AG08395 (cell line): ENCODE measurements around the gene ADAMTS7.
"Not testable (repeated sequence)": the region's sequence is repeated elsewhere in the genome, so short reads cannot be mapped to it uniquely, and the experiment has no call there.

Source experiments
- DNase-seq: peaks from one replicate; pipeline ENCODE4 v3.0.0; 2012; ENCODE audit warnings: mixed read lengths, low spot score

ADAMTS7 gene

DNA sequence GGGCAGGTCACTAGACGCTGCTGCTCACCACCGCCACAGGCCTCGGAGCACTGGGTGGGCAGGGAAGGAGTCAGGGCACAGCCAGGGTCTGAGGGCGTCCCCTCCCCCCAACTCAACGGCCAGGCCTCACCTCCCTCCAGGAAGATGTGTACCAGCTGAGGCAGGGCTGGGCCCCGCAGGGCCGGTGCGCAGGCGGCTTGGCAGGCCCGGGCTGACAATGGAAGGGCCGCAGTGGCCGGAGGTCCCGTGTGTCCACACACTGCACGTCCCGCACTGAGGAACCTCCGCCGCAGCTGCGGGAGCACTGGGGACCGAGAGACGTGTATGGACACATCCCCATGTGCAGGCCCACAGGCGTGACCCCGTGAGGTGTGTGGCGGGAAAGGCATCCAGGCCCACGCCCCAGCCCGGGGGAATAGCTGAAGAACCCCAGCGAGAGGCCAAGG lies 47.4 kb downstream of the ADAMTS7 start:
- DNase-seq: no peak

DNA sequence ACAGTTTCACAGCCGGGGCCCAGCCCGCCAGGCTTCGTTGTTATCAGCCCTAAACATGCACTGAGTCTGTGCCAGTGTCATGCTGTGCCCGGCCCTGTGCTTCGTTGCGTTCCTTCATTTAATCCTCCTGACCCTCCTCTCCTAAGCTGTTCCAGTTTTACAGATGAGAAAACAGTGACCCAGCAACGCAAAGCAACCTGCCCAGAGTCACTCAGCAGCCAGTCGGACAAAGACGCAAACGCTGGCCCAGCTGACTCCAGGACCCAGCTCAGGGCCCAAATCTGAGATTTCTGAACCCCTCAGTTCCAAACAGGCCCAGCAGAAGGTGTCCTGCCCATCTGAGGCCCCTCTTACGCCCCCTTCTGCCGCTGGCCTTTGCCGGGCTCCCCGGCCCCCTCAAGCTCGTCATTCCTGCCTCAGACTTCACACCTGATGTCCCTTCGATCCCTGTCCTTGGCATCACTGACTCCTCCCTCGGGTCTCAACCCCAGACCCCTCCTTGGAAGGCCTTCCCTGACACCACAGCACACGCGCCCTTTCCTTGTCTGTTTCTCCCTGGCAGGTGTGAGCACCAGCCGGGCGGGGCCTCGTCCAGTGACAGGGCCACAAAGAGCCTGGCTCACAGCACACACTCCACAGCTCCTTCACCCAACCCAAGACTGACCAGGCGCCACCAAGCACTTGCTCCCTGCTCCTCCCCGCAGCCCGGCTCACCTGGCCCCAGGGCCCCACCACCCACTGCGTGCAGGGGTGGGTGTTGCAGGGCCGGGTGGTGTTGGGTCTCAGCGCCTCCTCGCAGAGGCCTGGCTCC lies 48.1 kb downstream of the ADAMTS7 start:
- no peak for DNase-seq

DNA sequence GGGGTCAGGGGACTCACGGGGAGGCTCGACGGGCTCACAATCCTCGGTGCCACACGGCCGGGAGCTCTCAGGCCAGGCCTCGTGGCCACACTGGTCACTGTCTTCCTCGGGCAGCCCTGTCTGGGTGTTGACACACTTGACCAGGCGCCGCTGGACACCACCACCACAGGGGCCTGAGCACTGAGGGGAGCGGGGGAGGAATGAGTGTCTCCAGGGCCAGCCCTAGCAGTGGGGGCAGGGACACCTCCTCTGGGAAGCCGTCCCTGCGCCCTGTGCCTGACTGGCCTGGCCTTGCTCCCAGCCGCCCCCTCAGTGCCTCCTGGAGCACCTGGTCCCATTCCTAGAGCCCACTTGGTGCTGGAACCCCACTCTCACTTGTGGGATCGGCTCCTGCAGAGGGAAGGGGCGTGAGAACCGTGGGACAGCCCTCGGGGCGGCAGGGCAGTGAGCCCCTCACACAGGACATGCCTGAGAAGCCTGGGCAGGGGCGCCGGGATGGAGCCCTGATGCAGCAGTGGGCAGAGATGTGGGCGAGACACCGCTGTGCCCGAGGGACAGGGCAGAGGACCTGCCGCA lies 48.8 kb downstream of the ADAMTS7 start:
- DNase-seq: not testable (repeated sequence)

DNA sequence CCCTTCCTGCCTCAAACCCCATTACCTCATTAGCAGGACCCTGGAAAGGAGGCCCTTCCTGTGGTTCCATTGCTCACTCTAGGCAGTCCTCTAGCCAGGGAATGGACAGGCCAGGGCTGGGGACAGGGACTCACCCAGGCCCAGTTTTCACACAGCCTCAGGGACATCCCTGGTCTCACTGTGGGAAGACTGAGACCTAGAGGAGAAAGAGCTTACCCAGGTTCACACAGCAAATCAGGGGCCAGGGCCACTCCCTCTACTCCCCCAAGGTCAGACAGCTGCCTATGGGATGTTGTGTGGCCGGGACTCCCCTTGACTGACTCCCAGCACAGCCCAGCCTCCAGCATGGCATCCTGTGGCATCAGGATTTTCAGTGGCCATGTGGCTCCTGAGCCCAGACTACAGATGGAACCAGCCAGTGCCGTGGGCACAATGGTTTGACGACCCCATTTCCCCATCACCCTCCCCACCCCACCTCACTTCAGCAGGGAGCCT lies 49.3 kb downstream of the ADAMTS7 start:
- no peak for DNase-seq

DNA sequence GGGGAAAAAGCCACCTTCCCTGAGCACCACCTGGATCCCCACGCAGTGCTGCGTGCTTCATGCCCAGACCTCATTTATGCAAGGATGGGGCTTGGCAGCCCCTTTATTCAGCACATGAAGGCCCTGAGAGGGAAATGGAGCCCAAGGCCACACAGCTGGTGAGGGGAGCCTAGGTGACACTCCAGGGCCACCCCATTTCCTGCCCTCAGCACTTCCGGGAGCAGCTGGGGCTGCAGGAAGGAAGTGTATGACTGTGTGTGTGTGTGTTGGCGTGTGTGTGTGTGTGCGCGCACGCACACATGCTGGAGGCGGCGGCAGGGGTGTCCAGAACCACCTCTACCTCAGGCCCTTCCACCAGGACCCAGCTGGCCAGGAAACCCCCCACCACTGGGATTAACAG lies 49.8 kb downstream of the ADAMTS7 start:
- DNase-seq: not testable (repeated sequence)

DNA sequence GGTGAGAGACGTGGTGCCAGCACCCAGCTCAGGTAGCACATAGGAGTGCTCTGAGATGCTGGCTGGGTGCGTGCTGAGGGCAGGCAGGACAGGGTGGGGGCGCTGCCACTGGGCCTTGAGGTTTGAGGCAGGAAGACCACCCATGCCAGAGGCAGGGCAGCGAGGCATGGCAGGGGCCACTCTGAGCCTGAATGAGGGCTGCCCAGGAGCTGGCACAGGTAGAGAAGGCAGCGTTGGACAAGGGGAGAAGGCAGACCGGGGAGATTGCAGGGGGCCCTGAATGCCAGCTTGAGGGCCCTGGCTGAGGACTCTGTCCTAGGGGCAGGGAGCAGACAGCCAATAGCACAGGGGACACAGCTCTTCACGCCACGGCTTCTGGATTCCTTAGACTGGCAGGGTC lies 50.2 kb downstream of the ADAMTS7 start:
- no peak for DNase-seq

DNA sequence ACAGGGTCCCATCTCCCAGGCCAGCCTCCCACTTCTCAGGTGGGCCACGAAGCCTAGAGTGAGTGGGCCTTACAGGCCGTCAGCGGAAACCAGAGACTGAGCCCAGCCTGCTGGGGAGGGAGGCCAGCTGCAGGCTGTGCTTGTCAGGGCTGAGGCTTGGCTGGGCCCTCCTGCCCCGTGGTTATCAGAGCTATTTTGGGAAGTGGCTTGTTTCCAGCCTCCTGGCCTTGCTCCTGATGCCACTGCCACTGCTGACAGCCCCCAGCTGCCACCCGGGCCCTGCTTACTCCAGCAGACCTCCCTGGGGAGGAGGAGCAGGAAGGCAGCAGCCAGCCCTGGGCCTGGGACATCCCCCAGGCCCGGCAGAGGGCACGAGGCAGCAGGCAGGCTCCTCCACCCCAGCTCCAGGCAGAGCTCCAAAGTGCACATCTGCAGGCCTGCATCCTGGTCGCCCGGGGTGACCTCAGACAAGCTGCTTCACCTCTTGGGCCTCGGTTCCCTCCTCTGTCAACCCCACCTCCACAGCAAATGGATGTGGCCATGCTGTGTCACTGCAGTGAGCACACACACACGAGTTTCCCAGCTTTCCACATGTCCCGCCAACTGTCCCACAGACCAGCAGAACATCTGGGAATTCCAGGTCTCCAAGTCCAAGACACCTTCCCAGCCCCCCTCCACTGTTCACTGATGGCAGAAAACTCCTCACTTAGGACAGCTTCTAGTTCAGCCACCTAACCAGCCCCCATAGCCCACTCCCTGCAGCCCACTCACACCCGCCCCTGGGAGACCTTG lies 51.0 kb downstream of the ADAMTS7 start:
- DNase-seq: not testable (repeated sequence)

DNA sequence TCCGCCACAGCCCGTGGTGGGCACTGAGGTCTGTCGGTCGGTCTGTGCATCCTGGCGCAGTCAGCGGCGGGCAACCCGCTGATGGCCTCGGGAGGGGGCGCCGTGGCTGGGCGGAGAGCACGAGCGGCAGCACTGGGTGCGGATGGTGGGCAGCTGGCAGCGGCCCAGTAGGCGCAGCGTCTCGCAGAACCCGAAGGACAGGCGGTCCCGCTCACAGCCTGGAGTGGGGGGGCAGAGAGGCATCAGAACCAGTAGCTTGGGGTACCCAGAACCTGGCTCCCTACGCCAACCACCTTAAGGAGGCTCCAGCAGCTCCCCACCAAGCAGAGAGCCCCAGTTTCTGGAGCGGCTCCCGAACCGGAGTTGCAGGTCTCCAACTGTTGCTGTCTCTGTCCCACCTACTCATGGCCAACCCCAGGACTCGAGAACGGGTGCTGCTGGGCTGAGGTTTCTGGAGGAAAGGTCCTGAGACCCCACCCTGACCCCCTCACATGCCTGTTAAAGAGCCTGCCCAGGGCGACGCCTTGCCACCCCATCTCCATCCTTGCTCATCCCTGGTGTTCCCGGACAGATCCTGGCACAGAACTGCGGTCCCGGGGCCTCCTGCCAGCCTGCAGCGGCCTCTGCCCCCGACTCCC lies 51.8 kb downstream of the ADAMTS7 start:
- not testable (repeated sequence) for DNase-seq

DNA sequence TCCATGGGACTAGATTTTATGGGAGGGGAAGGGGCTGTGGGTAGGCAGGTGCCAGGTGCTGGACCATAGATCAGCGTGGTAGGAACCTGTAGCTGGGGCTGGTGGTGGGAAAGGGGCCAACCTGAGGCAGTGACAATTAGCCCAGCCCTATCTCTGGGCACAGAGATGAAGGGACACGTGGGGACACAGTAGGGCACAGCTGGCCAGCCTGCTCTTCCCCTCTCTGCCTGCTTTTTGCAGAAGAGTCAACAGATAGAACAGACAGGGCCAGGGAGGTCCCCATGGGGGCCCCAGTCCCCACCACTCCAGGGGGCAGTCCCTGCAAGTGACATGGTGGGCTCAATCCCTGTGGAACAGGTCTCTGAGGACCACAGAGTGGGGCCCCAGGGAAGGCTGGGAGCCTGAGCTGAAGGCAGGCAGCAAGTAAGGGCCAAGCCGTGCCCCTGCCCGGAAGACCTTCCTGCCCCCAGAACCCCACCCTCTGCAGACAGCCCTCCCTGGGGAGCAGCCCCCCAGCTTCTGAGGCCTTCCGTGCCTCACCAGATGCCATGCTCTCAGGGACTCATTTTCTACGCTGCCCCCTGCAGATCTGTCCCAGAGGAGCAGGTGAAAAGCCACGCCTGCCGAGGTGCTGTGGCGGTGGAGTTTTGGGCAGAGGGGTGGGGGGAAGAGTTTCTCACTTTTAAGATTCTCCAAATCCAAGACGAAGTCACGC lies 52.6 kb downstream of the ADAMTS7 start:
- not testable (repeated sequence) for DNase-seq

DNA sequence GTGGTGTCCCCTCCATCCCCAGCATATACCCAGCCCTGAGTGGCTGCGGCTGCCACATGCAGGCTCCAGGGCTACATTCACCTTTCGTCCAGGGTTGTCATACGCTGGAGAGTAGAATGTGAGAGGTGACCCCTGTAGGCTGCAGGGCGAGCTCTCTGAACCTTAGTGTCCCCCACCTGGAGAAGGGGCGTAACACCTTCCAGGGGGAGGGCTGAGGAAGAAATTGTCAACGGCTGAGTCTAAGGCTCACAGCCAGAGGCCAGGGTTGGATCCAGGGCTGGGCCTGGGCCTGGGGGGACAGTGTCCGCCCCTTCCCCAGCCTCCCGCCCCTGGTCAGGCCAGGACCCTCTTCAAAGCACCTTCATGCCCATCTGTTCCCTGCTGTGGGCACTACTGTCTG lies 53.2 kb downstream of the ADAMTS7 start:
- DNase-seq: not testable (repeated sequence)

DNA sequence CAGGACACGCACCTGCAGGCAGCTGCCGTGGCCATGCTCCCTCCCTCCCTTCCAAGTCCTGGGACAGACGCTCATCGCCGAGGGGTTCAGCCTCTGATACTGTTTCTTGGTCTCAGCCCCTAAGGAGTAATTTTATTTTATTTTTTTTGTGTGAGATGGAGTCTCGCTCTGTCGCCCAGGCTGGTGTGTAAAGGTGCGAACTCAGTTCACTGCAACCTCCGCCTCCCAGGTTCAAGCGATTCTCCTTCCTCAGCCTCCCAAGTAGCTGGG lies 53.7 kb downstream of the ADAMTS7 start:
- DNase-seq: no peak

DNA sequence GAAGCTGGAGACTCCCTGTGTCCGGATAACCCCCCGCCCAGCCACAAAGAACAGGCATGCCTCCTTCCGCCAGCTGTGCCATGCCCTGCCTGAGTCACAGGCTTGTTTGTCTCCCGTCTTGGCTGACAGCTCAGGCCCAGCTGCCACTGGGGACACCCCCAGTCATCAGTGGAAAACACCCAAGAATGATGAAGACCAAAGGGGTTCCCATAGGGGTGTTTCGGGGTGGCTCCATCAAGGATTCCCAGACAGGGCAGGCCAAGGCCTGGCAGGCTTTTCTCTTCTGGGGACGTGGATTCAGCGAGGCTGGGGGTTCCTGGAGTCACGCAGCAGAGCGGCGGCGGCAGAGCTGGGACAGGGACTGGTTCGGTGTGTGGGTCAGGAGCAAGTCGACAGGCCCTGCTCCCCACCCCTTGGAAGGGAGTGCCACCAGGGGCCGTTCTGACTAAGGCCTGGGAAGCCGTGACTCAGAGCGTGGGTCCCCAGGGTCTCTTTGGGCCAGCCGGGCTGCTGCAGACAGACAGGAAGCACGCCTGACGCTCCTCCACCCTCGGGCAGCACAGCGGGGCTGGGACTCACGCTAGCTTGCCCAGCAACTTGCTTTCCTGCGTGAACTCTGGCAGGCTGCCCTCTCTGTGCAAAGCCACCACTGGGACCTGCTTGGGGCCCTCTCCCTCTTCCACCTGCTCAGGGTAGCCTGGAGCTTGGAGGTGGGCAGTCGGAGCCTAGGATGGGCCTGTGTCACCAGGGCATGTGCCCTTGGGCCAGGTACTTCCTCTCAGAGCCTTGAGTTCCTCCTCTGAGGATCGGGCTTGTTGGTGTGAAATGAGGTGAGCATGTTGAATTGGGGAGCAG lies 54.3 kb downstream of the ADAMTS7 start:
- peak; percentile 34 for DNase-seq

DNA sequence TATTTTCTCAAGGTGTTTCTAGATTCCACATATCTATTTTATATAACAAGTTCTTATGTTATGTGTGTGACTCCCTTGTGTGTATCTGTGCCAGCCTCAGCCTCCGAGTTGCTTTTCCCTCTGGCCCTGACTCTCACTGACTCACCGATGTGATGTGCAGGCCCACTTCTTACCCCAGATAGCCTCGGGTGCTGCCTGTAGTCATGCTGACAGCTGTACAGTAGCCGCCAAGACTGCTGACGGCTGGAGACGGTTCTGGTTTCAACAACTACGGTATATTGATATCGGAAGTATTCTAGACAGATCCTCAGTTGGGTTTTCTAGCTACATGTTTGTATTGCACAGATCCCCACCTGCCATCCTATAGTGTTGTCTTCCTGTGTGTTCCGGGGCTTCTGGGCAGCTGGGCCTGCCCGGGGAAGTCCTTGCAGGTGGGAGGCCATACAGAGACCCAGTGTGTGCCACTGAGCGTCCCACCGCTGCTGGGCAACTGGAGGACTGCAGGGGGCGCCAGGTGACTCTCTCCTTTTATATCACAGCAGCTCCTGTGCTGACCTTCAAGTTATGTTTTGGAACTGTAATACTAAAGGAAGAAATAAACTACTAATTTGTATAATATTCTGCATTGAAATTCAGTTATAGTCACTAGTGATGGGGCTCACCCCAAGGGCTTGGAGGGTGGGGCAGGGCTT lies 55.2 kb downstream of the ADAMTS7 start:
- DNase-seq: peak; percentile 44

DNA sequence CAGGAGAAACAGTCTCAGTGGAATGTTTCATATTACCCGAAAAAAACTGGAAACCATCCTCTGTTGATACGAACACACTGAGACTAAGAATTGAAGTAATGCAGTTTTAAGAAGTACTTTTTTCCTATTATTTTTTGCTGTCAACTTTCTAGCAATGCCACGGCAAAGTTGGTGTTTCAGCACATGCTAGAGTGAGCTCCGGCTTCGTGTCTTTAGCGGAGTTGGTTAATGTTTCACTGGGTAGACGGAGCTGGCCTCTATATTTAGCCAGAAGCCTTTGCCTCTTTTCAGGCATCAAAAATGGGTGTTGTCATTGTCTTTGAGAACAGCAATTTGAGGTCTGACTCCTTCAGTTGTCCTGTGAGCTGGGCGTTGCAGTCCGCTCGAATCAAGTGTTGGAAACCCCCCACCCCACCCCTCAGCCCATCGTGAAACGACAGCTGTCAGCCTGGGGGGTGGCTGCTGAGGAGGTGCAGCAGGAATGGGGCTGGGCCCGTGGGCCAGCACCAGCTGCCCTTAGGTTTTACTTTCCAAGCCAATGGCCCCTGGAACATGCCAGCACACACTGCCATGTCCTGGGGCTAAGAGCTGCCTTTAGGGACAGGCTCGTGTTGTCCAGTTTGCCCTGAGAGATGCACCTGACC lies 56.5 kb downstream of the ADAMTS7 start:
- DNase-seq: not testable (repeated sequence)

DNA sequence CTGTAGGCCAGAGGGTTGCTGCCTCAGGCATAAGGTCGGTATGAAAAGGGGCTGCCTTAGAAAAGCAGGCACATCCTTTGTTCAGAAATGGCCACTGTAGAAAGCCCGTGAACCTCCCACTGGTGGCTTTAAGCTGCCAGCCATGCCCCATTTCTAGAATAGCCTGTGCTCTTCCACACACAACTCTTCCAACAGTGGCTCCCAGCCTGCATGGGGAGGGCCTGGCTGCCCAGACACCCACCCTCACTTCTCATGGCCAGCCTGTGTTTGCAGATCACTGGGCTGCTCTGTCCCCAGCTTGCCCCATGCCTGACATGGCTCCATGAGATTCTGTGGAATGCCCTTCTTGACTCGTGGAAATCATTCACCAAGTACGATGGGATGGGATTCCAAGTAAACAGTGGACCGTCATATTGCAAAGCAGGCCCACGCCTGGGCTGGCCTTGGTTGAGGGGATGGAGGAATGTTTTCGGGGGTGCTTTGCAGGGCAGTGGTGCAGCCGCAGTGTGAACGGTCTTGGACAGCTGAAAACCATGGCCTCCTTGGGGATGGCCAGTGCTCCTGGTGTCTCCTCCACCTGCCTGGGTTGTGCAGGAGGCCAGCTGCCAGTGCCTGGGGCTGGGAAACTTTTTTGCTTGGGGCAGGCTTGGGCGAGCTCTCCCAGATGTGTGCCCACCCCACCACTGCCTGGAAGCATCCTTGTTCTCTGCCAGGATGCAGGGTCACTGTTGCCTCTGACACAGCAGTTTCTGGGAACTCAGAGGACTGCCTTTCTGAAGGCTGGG lies 57.3 kb downstream of the ADAMTS7 start:
- DNase-seq: not testable (repeated sequence)

DNA sequence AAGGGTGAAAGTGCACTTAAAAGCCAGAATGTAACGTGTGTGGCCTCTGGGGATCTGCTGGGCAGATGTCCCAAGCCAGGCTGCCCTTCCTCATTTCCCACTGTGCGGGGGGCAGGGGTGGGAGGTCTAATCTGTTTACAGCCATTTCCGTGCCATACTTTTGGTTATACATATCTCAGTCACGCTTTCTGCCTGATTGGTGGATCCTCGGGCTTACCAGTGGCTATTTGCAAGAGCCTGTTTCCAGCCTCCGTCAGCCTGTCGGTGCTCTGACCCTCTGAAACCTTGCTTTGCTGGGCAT lies 58.0 kb downstream of the ADAMTS7 start:
- not testable (repeated sequence) for DNase-seq

DNA sequence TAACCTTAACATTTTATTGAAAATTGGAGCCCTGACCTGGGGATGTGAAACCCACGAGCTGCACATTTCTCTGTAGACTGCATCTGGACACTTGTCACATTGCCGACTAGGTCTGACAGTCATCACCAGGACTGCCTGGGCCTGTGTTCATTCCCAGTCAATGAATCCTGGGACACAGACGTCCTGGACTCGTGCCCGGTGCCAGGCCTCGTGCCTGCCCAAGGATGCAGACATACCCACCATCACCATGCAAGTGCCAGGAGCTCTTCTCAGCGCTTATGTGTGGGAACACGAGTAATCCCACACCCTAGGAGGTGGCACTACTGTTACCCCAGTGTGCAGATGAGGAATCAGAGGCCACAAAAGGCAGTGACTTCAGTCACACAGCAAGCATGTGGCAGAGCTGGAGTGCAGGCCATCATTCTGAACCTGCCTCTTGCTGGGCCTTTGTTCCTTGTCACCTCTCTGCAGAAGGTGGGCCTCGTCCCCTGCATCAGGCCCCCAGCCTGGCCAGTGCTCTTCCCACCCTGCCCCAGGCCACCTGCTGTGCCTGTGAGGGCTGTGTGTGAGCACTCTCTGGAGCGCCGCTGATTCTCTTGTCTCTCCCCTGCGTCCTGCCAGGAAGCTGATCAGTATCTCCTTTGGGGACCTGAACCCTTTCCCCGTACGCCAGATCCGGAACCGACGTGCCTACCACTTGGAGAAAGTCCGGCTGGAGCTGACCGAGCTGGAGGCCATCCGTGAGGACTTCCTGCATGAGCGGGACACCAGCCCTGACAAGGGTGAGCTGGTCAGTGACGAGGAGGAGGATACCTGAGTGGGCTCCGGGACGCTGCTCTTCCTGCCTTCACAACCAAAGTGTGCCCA lies 58.5 kb downstream of the ADAMTS7 start:
- no peak for DNase-seq

DNA sequence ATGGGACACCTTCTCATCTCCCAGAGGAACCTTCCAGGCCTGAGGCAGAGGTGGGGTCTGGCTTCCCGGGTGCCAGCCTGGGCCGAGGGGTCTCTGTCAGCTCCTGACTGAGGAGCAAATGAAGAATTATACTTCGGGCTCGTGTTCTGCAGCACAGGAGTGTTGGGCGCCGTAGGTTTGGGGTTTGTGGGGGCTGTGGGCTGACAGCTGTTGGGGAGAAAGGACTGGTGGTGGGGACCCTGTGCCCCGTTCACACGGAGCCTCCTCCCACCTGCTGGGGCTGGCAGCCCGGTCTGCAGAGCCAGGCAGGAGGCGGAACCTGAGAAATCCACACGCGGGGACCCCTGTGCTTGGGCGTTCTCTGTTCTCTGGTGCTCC lies 59.7 kb downstream of the ADAMTS7 start:
- DNase-seq: no peak
